Nephron (organoid): ENCODE results near the gene ECHDC1.
"Not testable (repeated sequence)": the region's sequence is repeated elsewhere in the genome, so short reads cannot be mapped to it uniquely, and the experiment has no call there.

Experiments
- H3K27ac Mint-ChIP-seq, 3 experiments: 2 replicates each; pipeline ENCODE4 v1.8.0; 2020; ENCODE audit warnings: mixed read lengths in 3 of 3, mild to moderate bottlenecking in 2 of 3, moderate library complexity in 1 of 3
- H3K27me3 Mint-ChIP-seq: 2 replicates; pipeline ENCODE4 v1.8.0; 2021; ENCODE audit warnings: low read depth, mild to moderate bottlenecking, moderate library complexity, mixed read lengths
- H3K36me3 Mint-ChIP-seq: 2 replicates; pipeline ENCODE4 v1.8.0; 2020; ENCODE audit warnings: low read depth, mixed read lengths
- H3K4me1 Mint-ChIP-seq: 2 replicates; pipeline ENCODE4 v1.8.0; 2020; ENCODE audit warnings: mixed read lengths
- H3K4me3 Mint-ChIP-seq, 3 experiments: 2 replicates each; pipeline ENCODE4 v1.8.0; 2020; ENCODE audit warnings: mild to moderate bottlenecking in 3 of 3, mixed read lengths in 3 of 3, moderate library complexity in 2 of 3
- H3K9me3 Mint-ChIP-seq: 2 replicates; pipeline ENCODE4 v1.8.0; 2020; ENCODE audit warnings: mixed read lengths
- CTCF ChIP-seq, 3 experiments: fragments of 200-600 bp; sonication (generic); IDR thresholded peaks; one replicate each; pipeline ENCODE4 v1.5.0; 2021; ENCODE audit warnings: antibody characterized with exemption in 3 of 3; ENCODE audit not compliant: unreplicated experiment in 3 of 3

Gene ECHDC1

GRCh38 chr6:127342946-127343808 lies at the start of gene ECHDC1:
Gene ECHDC1 (minus strand): TSS chr6:127343609. CDS start chr6:127331028, 12,581 bp downstream.
- Mint-ChIP-seq H3K36me3 (peaks cover 20% of the 10 kb centered on the region), H3K27ac (no peak within 1 kb of the TSS), H3K4me3 (no peak within 1 kb of the TSS), H3K27me3 (no peaks in the 10 kb centered on the region), H3K4me1 (no peaks in the 10 kb centered on the region), H3K9me3 (peaks cover 15% of the 10 kb centered on the region)
- TF ChIP-seq CTCF (IDR thresholded peaks at IDR 0.05; ENCODE audit: unreplicated experiment in 3 of 3), result no peak

GRCh38 chr6:127392301-127392700 lies 48.9 kb upstream of the ECHDC1 start:
- Mint-ChIP-seq H3K4me1 (peaks cover 20% of the 10 kb centered on the region), H3K9me3 (no peaks in the 10 kb centered on the region), H3K27me3 (no peaks in the 10 kb centered on the region), H3K27ac (peak overlapping the region in 1 of 3 experiments; percentile 60), H3K36me3 (no peaks in the 10 kb centered on the region), H3K4me3 (no peak overlapping the region)
- TF ChIP-seq CTCF (IDR thresholded peaks at IDR 0.05; ENCODE audit: unreplicated experiment in 3 of 3), result no peak

- H3K27me3 Mint-ChIP-seq, result no peaks in the 10 kb centered on the region
- peak overlapping the region; percentile 24 to 60 (median 36) for H3K27ac Mint-ChIP-seq
- H3K4me3 Mint-ChIP-seq, result no peak overlapping the region
- TF ChIP-seq CTCF (IDR thresholded peaks at IDR 0.05; ENCODE audit: unreplicated experiment in 3 of 3), result no peak
- H3K9me3 Mint-ChIP-seq, result no peaks in the 10 kb centered on the region
- peaks cover 24% of the 10 kb centered on the region for H3K4me1 Mint-ChIP-seq
- H3K36me3 Mint-ChIP-seq, result no peaks in the 10 kb centered on the region
Measured at GRCh38 chr6:127391094-127391953, 47.9 kb upstream of the ECHDC1 start.

DNA sequence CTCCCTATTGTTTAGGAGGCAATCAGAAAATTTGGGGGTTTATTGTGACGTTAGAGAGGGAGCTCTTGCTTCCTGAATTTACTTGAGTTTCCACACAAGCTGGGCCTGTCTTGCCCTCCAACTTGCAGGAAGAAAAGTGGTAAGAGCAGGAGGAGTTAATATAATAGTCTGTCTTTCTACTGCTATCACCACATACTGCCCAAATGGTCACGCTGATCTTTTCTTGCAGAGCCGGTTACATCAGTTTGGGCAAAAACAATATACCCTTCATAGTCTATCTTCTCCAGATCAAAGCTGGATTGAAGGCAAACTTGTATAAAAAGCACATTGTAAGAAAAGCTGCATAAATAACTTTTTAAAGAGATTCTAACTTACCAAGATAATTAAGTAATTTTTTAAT lies 46.3 kb upstream of the ECHDC1 start:
- Mint-ChIP-seq H3K27me3 (no peaks in the 10 kb centered on the region), H3K27ac (no peak overlapping the region), H3K4me3 (no peak overlapping the region), H3K9me3 (no peaks in the 10 kb centered on the region), H3K36me3 (no peaks in the 10 kb centered on the region), H3K4me1 (peaks cover 36% of the 10 kb centered on the region)
- no peak for TF ChIP-seq CTCF (IDR thresholded peaks at IDR 0.05; ENCODE audit: unreplicated experiment in 3 of 3)

- no peaks in the 10 kb centered on the region for H3K27me3 Mint-ChIP-seq
- H3K4me3 Mint-ChIP-seq, result no peak overlapping the region
- no peaks in the 10 kb centered on the region for H3K9me3 Mint-ChIP-seq
- peak overlapping the region; percentile 19 to 38 (median 25) for H3K27ac Mint-ChIP-seq
- no peak for TF ChIP-seq CTCF (IDR thresholded peaks at IDR 0.05; ENCODE audit: unreplicated experiment in 3 of 3)
- peaks cover 39% of the 10 kb centered on the region for H3K4me1 Mint-ChIP-seq
- H3K36me3 Mint-ChIP-seq, result peaks cover 11% of the 10 kb centered on the region
Measured at GRCh38 chr6:127385668-127386430, 42.4 kb upstream of the ECHDC1 start.

- not testable (repeated sequence) for H3K4me3 Mint-ChIP-seq, H3K27me3 Mint-ChIP-seq, H3K9me3 Mint-ChIP-seq
- H3K36me3 Mint-ChIP-seq, result peaks cover 16% of the 10 kb centered on the region
- peaks cover 31% of the 10 kb centered on the region for H3K4me1 Mint-ChIP-seq
- peak overlapping the region in 2 of 3 experiments; percentile 49 to 67 for H3K27ac Mint-ChIP-seq
Measured at GRCh38 chr6:127384848-127385247, 41.4 kb upstream of the ECHDC1 start.
